Measurements from ENCODE around the gene RNU7-1. TPM values are rescaled to one million over a fixed set of nuclear protein-coding genes. Genes with fewer than 3 reads are reported as not detected.

Gene RNU7-1
- polyA plus RNA-seq, 2 of the 4 experiments (the other 2 are of a cell fraction) = not detected

- TF ChIP-seq HOXB5 (CRISPR knock-in tag; IDR thresholded peaks at IDR 0.05) = no peak
- TF ChIP-seq TP53 (CRISPR knock-in tag; IDR thresholded peaks at IDR 0.05) = no peak
- no peak for TF ChIP-seq MAZ (IDR thresholded peaks at IDR 0.05; ENCODE audit: borderline replicate concordance, low read depth, low read length)
- TF ChIP-seq, protein P1, sequence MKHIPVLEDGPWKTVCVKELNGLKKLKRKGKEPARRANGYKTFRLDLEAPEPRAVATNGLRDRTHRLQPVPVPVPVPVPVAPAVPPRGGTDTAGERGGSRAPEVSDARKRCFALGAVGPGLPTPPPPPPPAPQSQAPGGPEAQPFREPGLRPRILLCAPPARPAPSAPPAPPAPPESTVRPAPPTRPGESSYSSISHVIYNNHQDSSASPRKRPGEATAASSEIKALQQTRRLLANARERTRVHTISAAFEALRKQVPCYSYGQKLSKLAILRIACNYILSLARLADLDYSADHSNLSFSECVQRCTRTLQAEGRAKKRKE (CRISPR knock-in tag; IDR thresholded peaks at IDR 0.05; ENCODE audit: low read depth) = no peak
- TF ChIP-seq NPAS2 (CRISPR knock-in tag; IDR thresholded peaks at IDR 0.05; ENCODE audit: borderline replicate concordance) = no peak
Measured at GRCh38 chr12:6916426-6917200, 27.0 kb upstream of the RNU7-1 start (continued).

GRCh38 chr12:6917491-6918231 lies 26.0 kb upstream of the RNU7-1 start:
- peaks cover 17% of the 10 kb centered on the region for H3K4me1 ChIP-seq
- no peak overlapping the region for H3K27ac ChIP-seq
- no peak overlapping the region for H3K4me3 ChIP-seq
- FAIRE-seq (no peak), ATAC-seq (no peak), DNase-seq (ENCODE audit: low read depth in 1 of 2, low spot score in 1 of 2) (no peak)
- CTCF ChIA-PET = interaction anchor here (0.5 to 22.2 kb wide), 8 partner anchors 7 to 132 kb away, joined by 3 to 232 read pairs (median 6); partner anchors contain the start of genes ATN1, SPSB2 and TPI1
- no peaks in the 10 kb centered on the region for H3K9me3 ChIP-seq
- POLR2A ChIA-PET = interaction anchor here (0.5 to 1.0 kb wide), 2 partner anchors 48 to 289 kb away, joined by 3 read pairs; no protein-coding TSS in a partner anchor
- H3K4me2 ChIP-seq = no peak overlapping the region
- TF ChIP-seq, protein P1 (CRISPR knock-in tag; IDR thresholded peaks at IDR 0.05; ENCODE audit: low read depth) = no peak
- 93% methylated on average over 10 of the region's 14 CpGs for WGBS (ENCODE audit: missing lambda C conversion rate)

DNA sequence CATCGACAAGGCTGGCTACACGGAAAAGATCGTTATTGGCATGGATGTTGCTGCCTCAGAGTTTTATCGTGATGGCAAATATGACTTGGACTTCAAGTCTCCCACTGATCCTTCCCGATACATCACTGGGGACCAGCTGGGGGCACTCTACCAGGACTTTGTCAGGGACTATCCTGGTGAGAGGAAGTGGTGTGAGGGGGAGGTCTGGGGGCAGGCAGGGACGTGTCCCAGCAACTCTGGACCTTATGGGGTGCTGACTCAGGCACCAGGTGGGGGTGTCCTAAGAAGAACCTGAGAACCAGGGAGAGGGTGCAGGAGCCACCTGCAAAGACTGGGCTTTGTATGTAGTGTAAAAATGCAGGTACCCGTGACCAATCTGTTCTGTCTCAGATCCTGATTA lies 24.0 kb upstream of the RNU7-1 start:
- no peak for FAIRE-seq
- Histone ChIP-seq H3K9me3 (no peaks in the 10 kb centered on the region), H3K4me3 (no peak overlapping the region), H3K4me1 (peaks cover 15% of the 10 kb centered on the region), H3K27ac (no peak overlapping the region), H3K4me2 (no peak overlapping the region)
- CTCF ChIA-PET = interaction anchor here (1.1 to 18.2 kb wide), 4 partner anchors 23 to 47 kb away, joined by 3 to 370 read pairs (median 6); partner anchors contain the start of genes C12orf57, PTPN6 and RNU7-1
- no peak for DNase-seq (ENCODE audit: low read depth in 1 of 2, low spot score in 1 of 2)
- ATAC-seq = no peak
- POLR2A ChIA-PET = no interaction called here
- TF ChIP-seq CHD2 (IDR thresholded peaks at IDR 0.05; ENCODE audit: low read length, partially characterized antibody) (no peak), RNF2 (IDR thresholded peaks at IDR 0.05; ENCODE audit: borderline replicate concordance, low read depth) (no peak), BHLHE40 (IDR thresholded peaks at IDR 0.05; ENCODE audit: low read depth, low read length) (no peak), HOXB13 (CRISPR knock-in tag; IDR thresholded peaks at IDR 0.05; ENCODE audit: low read depth) (no peak), ZC3H11A (IDR thresholded peaks at IDR 0.05) (no peak), FOSL2 (IDR thresholded peaks at IDR 0.05) (no peak), FOSL2 (CRISPR knock-in tag; IDR thresholded peaks at IDR 0.05) (no peak)
- TF ChIP-seq, protein P2, sequence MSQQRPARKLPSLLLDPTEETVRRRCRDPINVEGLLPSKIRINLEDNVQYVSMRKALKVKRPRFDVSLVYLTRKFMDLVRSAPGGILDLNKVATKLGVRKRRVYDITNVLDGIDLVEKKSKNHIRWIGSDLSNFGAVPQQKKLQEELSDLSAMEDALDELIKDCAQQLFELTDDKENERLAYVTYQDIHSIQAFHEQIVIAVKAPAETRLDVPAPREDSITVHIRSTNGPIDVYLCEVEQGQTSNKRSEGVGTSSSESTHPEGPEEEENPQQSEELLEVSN (IDR thresholded peaks at IDR 0.05; ENCODE audit: borderline replicate concordance, low read depth) = no peak
- WGBS (ENCODE audit: missing lambda C conversion rate) = 87% methylated on average over 7 of the region's 7 CpGs

- Histone ChIP-seq H3K4me3 (no peak overlapping the region), H3K4me1 (peaks cover 21% of the 10 kb centered on the region), H3K27ac (no peak overlapping the region), H3K4me2 (no peak overlapping the region), H3K9me3 (no peaks in the 10 kb centered on the region)
- TF ChIP-seq PHF8 (IDR thresholded peaks at IDR 0.05; ENCODE audit: borderline replicate concordance, low read depth) = no peak
- TF ChIP-seq BCL3 (IDR thresholded peaks at IDR 0.05) = no peak
- TF ChIP-seq RFX5 (IDR thresholded peaks at IDR 0.05) = no peak
- no peak for TF ChIP-seq POLR2A (IDR thresholded peaks at IDR 0.05; ENCODE audit: low read length)
- no peak for TF ChIP-seq RARB (CRISPR knock-in tag; IDR thresholded peaks at IDR 0.05)
- no peak for TF ChIP-seq HDAC2 (IDR thresholded peaks at IDR 0.05)
- TF ChIP-seq EP300 (IDR thresholded peaks at IDR 0.05) = no peak
- TF ChIP-seq, protein P3, sequence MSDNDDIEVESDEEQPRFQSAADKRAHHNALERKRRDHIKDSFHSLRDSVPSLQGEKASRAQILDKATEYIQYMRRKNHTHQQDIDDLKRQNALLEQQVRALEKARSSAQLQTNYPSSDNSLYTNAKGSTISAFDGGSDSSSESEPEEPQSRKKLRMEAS (IDR thresholded peaks at IDR 0.05) = no peak
- no peak for TF ChIP-seq CEBPB (IDR thresholded peaks at IDR 0.05)
- WGBS (ENCODE audit: missing lambda C conversion rate) = 87% methylated on average over 7 of the region's 7 CpGs
- CTCF ChIA-PET = interaction anchor here (1.3 to 18.2 kb wide), 4 partner anchors 7 to 53 kb away, joined by 8 to 370 read pairs (median 50); partner anchors contain the start of genes C12orf57, ENO2, PTPN6 and RNU7-1
- no peak for DNase-seq (ENCODE audit: low read depth in 1 of 2, low spot score in 1 of 2)
- no peak for ATAC-seq
- FAIRE-seq = no peak
- POLR2A ChIA-PET = interaction anchor here (0.6 to 1.6 kb wide), 2 partner anchors 22 to 187 kb away, joined by 4 to 7 read pairs; partner anchors contain the start of genes C12orf57 and RNU7-1
Measured at GRCh38 chr12:6921539-6921938, 22.1 kb upstream of the RNU7-1 start.

Data from A549 (cell line).